ENCODE results near the gene RAB40C. TPM values are rescaled to one million over a fixed set of nuclear protein-coding genes. Genes with fewer than 3 reads are reported as not detected.

RAB40C gene
- total and polyA plus RNA-seq, 9 of the 15 experiments (the other 6 are each of a cell fraction or from before 2014, with no cell fraction given), result 0.17 to 23.4 (median 8.7) TPM

GRCh38 chr16:580141-580945, 9.5 kb upstream of the RAB40C start (continued):
- TF ChIP-seq ZNF121 (CRISPR knock-in tag; conservative IDR thresholded peaks at IDR 0.05) (peak; percentile 30; the same call in 1 of the 2 replicates), ZFX (CRISPR knock-in tag; IDR thresholded peaks at IDR 0.05) (no peak), THAP12 (CRISPR knock-in tag; IDR thresholded peaks at IDR 0.05) (no peak), ZNF785 (CRISPR knock-in tag; IDR thresholded peaks at IDR 0.05) (no peak), CREBBP (IDR thresholded peaks at IDR 0.05; ENCODE audit: low read depth, low read length) (no peak)

DNA sequence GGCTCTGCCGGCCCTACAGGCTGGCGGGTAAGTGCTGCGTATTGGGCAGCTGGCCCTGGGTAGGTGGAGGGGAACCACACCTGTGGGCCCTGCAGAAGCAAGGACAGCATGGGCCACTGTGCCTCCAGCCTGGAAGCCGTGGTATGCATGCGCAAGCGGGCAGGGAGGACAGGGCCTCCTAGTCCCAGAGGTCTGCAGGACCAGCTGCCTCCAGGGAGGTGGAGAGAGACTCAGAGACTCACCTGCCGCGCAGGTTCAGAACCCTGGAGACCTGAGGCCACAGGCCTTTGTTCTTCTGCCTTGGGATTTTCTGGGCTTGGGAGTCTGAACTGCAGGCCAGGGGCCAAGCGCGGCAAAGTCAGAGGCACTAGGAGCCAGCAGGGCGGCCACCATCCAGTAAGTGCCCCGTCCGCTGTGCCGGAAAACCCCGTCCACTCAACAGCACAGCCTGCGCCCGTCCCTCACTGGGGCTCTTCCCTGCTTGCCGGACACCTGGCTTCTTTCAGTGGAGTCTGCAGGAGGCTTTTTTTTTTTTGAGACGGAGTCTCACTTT, 8.8 kb upstream of the RAB40C start:
- Histone ChIP-seq H3K9me1 (ENCODE audit: control insufficient read depth, insufficient read depth, low read length) (peaks cover 3% of the 10 kb centered on the region), H3K27me3 (ENCODE audit: control insufficient read depth in 2 of 2, insufficient read depth in 2 of 2, low read length in 2 of 2) (no peaks in the 10 kb centered on the region), H3K27ac (ENCODE audit: extremely low read depth, low read depth, low read length) (no peak overlapping the region), H3K9ac (ENCODE audit: insufficient read depth in 1 of 2, low read depth in 2 of 2, low read length in 2 of 2) (peak overlapping the region in 1 of 2 experiments; percentile 75; a peak in 1 of 4 replicates), H3K9me3 (replicated peaks; ENCODE audit: control insufficient read depth, insufficient read depth, low read depth, low read length) (no peaks in the 10 kb centered on the region), H3K79me2 (ENCODE audit: control insufficient read depth, insufficient read depth, low read length) (no peaks in the 10 kb centered on the region), H3K4me1 (replicated peaks in 1 of 2; ENCODE audit: control insufficient read depth in 2 of 2, insufficient read depth in 2 of 2, low read length in 2 of 2) (peaks cover 0 to 79% of the 10 kb centered on the region in 2 experiments; a peak in 4 of 5 replicates), H3K4me2 (ENCODE audit: insufficient read depth, low read length) (no peak overlapping the region), H4K20me1 (replicated peaks; ENCODE audit: control insufficient read depth, insufficient read depth, low read length) (peaks cover 13% of the 10 kb centered on the region; the same call in 1 of the 2 replicates), H3K36me3 (ENCODE audit: control insufficient read depth, insufficient read depth, low read length) (peaks cover 3% of the 10 kb centered on the region; the same call in 1 of the 3 replicates), H3K4me3 (no peak overlapping the region), H2AFZ (ENCODE audit: low read depth, low read length) (no peak overlapping the region)
- FAIRE-seq (no peak), DNase-seq (ENCODE audit: extremely low read depth in 1 of 4, low spot score in 3 of 4) (no peak), ATAC-seq (no peak)
- ChIA-PET CTCF (ENCODE audit: low intra/inter-chr PET ratio) (no interaction called here), POLR2A (interaction anchor here (0.5 to 2.1 kb wide), 5 partner anchors 9 to 296 kb away, joined by 3 to 5 read pairs (median 3); partner anchors contain the start of genes RAB40C and STUB1)
- WGBS (ENCODE audit: insufficient coverage, low coverage, missing lambda C conversion rate), result 91% methylated on average over 11 of the region's 19 CpGs
- intact Hi-C loops (cut with micrococcal nuclease), result no loop called here
- TF ChIP-seq ZBTB33 (CRISPR knock-in tag; IDR thresholded peaks at IDR 0.05), result peak; percentile 47; the same call in 1 of the 2 replicates
- no peak for TF ChIP-seq C11orf30 (IDR thresholded peaks at IDR 0.05; ENCODE audit: low read depth)
- TF ChIP-seq DNMT1 (IDR thresholded peaks at IDR 0.05), result no peak
- TF ChIP-seq, protein P1, sequence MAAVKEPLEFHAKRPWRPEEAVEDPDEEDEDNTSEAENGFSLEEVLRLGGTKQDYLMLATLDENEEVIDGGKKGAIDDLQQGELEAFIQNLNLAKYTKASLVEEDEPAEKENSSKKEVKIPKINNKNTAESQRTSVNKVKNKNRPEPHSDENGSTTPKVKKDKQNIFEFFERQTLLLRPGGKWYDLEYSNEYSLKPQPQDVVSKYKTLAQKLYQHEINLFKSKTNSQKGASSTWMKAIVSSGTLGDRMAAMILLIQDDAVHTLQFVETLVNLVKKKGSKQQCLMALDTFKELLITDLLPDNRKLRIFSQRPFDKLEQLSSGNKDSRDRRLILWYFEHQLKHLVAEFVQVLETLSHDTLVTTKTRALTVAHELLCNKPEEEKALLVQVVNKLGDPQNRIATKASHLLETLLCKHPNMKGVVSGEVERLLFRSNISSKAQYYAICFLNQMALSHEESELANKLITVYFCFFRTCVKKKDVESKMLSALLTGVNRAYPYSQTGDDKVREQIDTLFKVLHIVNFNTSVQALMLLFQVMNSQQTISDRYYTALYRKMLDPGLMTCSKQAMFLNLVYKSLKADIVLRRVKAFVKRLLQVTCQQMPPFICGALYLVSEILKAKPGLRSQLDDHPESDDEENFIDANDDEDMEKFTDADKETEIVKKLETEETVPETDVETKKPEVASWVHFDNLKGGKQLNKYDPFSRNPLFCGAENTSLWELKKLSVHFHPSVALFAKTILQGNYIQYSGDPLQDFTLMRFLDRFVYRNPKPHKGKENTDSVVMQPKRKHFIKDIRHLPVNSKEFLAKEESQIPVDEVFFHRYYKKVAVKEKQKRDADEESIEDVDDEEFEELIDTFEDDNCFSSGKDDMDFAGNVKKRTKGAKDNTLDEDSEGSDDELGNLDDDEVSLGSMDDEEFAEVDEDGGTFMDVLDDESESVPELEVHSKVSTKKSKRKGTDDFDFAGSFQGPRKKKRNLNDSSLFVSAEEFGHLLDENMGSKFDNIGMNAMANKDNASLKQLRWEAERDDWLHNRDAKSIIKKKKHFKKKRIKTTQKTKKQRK (IDR thresholded peaks at IDR 0.05; ENCODE audit: borderline replicate concordance, low read depth, low read length), result no peak
- TF ChIP-seq MIER1 (IDR thresholded peaks at IDR 0.05; ENCODE audit: low read depth), result no peak
- no peak for TF ChIP-seq ZNF785 (CRISPR knock-in tag; IDR thresholded peaks at IDR 0.05)
- BruUV-seq (replicated peaks), result no TSS peak
- in situ Hi-C loops (cut with MboI), result no loop called here
